NT2/D1 (cell line): ENCODE results near the gene B4GALNT4.

Experiments
- SUZ12 ChIP-seq: IDR thresholded peaks from 2 replicates; pipeline ENCODE4 v1.6.1; 2011; ENCODE audit not compliant: insufficient read length, insufficient read depth; ENCODE audit errors: extremely low read depth
- YY1 ChIP-seq: IDR thresholded peaks from 2 replicates; pipeline ENCODE4 v1.6.1; 2011; ENCODE audit not compliant: insufficient read length, insufficient read depth
- ZNF274 ChIP-seq: IDR thresholded peaks from 2 replicates; pipeline ENCODE4 v1.6.1; 2011; ENCODE audit warnings: mild to moderate bottlenecking, low read depth, low read length

GRCh38 chr11:377174-377865 is 8.0 kb downstream of the B4GALNT4 start:
- TF ChIP-seq YY1 (no peak), ZNF274 (no peak), SUZ12 (no peak)
